HL-60 (cell line): ENCODE data around the gene IL27RA.
"Not testable (repeated sequence)": the region's sequence is repeated elsewhere in the genome, so short reads cannot be mapped to it uniquely, and the experiment has no call there.

Source experiments
- DNase-seq, 2 experiments: peaks; one replicate each; pipeline ENCODE4 v3.0.0-alpha.2; 2010 to 2020; ENCODE audit warnings: low read depth in 1 of 2, low spot score in 1 of 2
- H3K27ac ChIP-seq: fragments of 250-450 bp; sonication (Bioruptor Pico); replicated peaks from 2 replicates; pipeline ENCODE4 v1.5.1; 2020; ENCODE audit warnings: mild to moderate bottlenecking, moderate library complexity
- H3K27me3 ChIP-seq: fragments of 250-450 bp; sonication (Bioruptor Pico); 2 replicates; pipeline ENCODE4 v1.5.1; 2021; ENCODE audit warnings: mild to moderate bottlenecking, moderate library complexity; ENCODE audit not compliant: insufficient read depth, poor library complexity, severe bottlenecking
- H3K4me3 ChIP-seq: replicated peaks from 2 replicates; pipeline ENCODE4 v1.5.1; 2011; ENCODE audit warnings: mild to moderate bottlenecking, control low read depth, low read length; ENCODE audit not compliant: insufficient read depth
- CTCF ChIP-seq: IDR thresholded peaks from one replicate; pipeline ENCODE4 v1.5.1; 2011; ENCODE audit warnings: low read length, control low read depth, inconsistent platforms; ENCODE audit not compliant: insufficient read depth
- GABPA ChIP-seq: IDR thresholded peaks from 2 replicates; pipeline ENCODE4 v1.6.1; 2012; ENCODE audit warnings: low read depth
- POLR2AphosphoS5 ChIP-seq: IDR thresholded peaks from 2 replicates; pipeline ENCODE4 v1.6.1; 2012; ENCODE audit warnings: low read depth
- REST ChIP-seq: IDR thresholded peaks from 2 replicates; pipeline ENCODE4 v1.6.1; 2012; ENCODE audit warnings: low read depth; ENCODE audit not compliant: insufficient replicate concordance
- SPI1 ChIP-seq: IDR thresholded peaks from 2 replicates; pipeline ENCODE4 v1.6.1; 2012; ENCODE audit warnings: low read depth, mild to moderate bottlenecking, borderline replicate concordance

IL27RA gene

GRCh38 chr19:14030997-14031718, 404 bp upstream of the IL27RA start:
- H3K4me3 ChIP-seq: peak overlapping the region; percentile 65
- H3K27me3 ChIP-seq: no peaks in the 10 kb centered on the region
- no peak for DNase-seq
- TF ChIP-seq POLR2AphosphoS5: no peak
- H3K27ac ChIP-seq: peak overlapping the region; percentile 74

GRCh38 chr19:14033946-14034345, 2.4 kb downstream of the IL27RA start:
- no peak for TF ChIP-seq GABPA
- TF ChIP-seq CTCF: no peak
- no peak for TF ChIP-seq POLR2AphosphoS5
- TF ChIP-seq REST: no peak
- TF ChIP-seq SPI1: no peak
- no peak for DNase-seq
- no peak overlapping the region for H3K4me3 ChIP-seq
- H3K27ac ChIP-seq: no peak overlapping the region
- no peaks in the 10 kb centered on the region for H3K27me3 ChIP-seq

- not testable (repeated sequence) for H3K27ac ChIP-seq, H3K27me3 ChIP-seq, DNase-seq, H3K4me3 ChIP-seq
These were observed 3.6 kb downstream of the IL27RA start for GRCh38 chr19:14035159-14035558.

- H3K4me3 ChIP-seq: no peak overlapping the region
- H3K27ac ChIP-seq: no peak overlapping the region
- H3K27me3 ChIP-seq: no peaks in the 10 kb centered on the region
- TF ChIP-seq CTCF (no peak), SPI1 (no peak), POLR2AphosphoS5 (no peak), GABPA (no peak), REST (no peak)
- DNase-seq: no peak
These were observed 4.1 kb downstream of the IL27RA start for GRCh38 chr19:14035706-14036105.

GRCh38 chr19:14039181-14039580, 7.6 kb downstream of the IL27RA start:
- no peak for DNase-seq
- no peak for TF ChIP-seq POLR2AphosphoS5
- TF ChIP-seq GABPA: no peak
- no peak for TF ChIP-seq CTCF
- TF ChIP-seq SPI1: no peak
- no peak for TF ChIP-seq REST
- no peak overlapping the region for H3K27ac ChIP-seq
- no peak overlapping the region for H3K4me3 ChIP-seq
- H3K27me3 ChIP-seq: no peaks in the 10 kb centered on the region
